GM19467 (cell line): ENCODE data around the gene CDH13.

Experiments
- ATAC-seq: cut with Tn5 transposase; IDR thresholded peaks from one replicate; pipeline ENCODE4 v1.9.1; 2021; ENCODE audit warnings: mild to moderate bottlenecking, moderate library complexity; ENCODE audit not compliant: unreplicated experiment

CDH13 gene

GRCh38 chr16:82626791-82627261, at the start of gene CDH13:
CDH13 (plus strand) TSS chr16:82626969.
- no peak for ATAC-seq

GRCh38 chr16:82580298-82580890, 46.4 kb upstream of the CDH13 start:
- no peak for ATAC-seq

- no peak for ATAC-seq
These were observed 43.8 kb upstream of the CDH13 start for GRCh38 chr16:82582975-82583374.

GRCh38 chr16:82583422-82583821, 43.3 kb upstream of the CDH13 start:
- ATAC-seq = no peak

- ATAC-seq = no peak
These were observed 42.1 kb upstream of the CDH13 start for GRCh38 chr16:82584553-82585152.

GRCh38 chr16:82585675-82586074, 41.1 kb upstream of the CDH13 start:
- no peak for ATAC-seq

GRCh38 chr16:82586130-82586529, 40.6 kb upstream of the CDH13 start:
- no peak for ATAC-seq

- ATAC-seq = no peak
These were observed 39.5 kb upstream of the CDH13 start for GRCh38 chr16:82587289-82587688.

- no peak for ATAC-seq
These were observed 37.4 kb upstream of the CDH13 start for GRCh38 chr16:82589407-82589806.

- ATAC-seq = no peak
These were observed 32.7 kb upstream of the CDH13 start for GRCh38 chr16:82594114-82594513.

- no peak for ATAC-seq
These were observed 28.0 kb upstream of the CDH13 start for GRCh38 chr16:82598771-82599170.

- no peak for ATAC-seq
These were observed 24.7 kb upstream of the CDH13 start for GRCh38 chr16:82601989-82602640.

GRCh38 chr16:82603784-82604411, 22.9 kb upstream of the CDH13 start:
- no peak for ATAC-seq

- ATAC-seq = no peak
These were observed 21.7 kb upstream of the CDH13 start for GRCh38 chr16:82605076-82605475.

GRCh38 chr16:82605863-82606620, 20.7 kb upstream of the CDH13 start:
- no peak for ATAC-seq

- ATAC-seq = no peak
These were observed 17.6 kb upstream of the CDH13 start for GRCh38 chr16:82609140-82609539.

- no peak for ATAC-seq
These were observed 14.5 kb upstream of the CDH13 start for GRCh38 chr16:82612263-82612662.

- ATAC-seq = no peak
These were observed 10.4 kb upstream of the CDH13 start for GRCh38 chr16:82616356-82616755.

GRCh38 chr16:82621781-82622180, 5.0 kb upstream of the CDH13 start:
- no peak for ATAC-seq

- ATAC-seq = no peak
These were observed 3.5 kb upstream of the CDH13 start for GRCh38 chr16:82623241-82623640.
